HG02943 (cell line): ENCODE measurements around the gene TANC1.
A peak's percentile ranks its signal among the peaks of the same experiment; 100 is the strongest.

Experiments
- ATAC-seq: cut with Tn5 transposase; IDR thresholded peaks from one replicate; pipeline ENCODE4 v1.9.1; 2021; ENCODE audit warnings: mild to moderate bottlenecking, low read depth, moderate library complexity; ENCODE audit not compliant: unreplicated experiment

The TANC1 gene

DNA sequence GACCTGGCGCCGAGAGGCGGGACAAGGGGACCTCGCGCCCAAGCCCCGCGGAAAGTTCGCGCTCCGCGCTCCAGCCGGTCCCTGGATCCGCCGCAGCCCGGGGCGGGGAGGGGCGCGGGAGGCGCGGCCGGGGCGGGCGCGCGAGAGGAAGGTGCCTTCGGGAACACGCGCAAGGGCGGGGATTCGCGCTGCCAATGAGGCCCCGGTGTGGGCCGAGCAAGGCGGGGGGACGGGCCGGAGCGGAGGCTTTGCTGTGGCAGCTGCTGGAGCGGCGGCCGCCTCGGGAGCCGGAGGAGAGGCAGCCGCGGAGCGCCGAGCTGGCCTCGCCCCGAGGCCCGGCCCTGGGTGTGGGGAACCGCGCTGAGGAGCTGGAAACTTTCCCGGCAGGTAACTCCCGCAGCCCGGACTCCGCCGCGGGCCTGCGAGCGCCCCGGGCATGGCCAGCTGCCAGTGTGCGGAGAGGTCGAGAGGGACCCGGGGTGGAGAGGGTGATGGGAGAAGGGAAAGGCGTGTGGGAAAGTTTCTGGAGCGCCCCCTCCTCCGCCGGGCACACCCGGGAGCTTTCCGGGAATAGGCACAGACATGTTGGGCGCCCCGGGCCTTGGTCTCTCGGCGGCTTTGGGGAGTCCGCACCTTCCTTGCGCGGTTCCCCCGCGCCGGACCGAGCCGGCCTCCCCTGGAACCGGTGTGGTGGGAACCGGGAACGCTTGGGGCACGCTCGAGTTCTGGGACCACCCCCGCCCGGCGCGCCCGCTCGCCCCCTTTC is at the start of gene TANC1:
Gene TANC1 (plus strand): TSS at position 245 of the 766 bp plus-strand sequence. CDS start 97,271 bp downstream, outside the sequence.
- ATAC-seq, result peak; percentile 87

DNA sequence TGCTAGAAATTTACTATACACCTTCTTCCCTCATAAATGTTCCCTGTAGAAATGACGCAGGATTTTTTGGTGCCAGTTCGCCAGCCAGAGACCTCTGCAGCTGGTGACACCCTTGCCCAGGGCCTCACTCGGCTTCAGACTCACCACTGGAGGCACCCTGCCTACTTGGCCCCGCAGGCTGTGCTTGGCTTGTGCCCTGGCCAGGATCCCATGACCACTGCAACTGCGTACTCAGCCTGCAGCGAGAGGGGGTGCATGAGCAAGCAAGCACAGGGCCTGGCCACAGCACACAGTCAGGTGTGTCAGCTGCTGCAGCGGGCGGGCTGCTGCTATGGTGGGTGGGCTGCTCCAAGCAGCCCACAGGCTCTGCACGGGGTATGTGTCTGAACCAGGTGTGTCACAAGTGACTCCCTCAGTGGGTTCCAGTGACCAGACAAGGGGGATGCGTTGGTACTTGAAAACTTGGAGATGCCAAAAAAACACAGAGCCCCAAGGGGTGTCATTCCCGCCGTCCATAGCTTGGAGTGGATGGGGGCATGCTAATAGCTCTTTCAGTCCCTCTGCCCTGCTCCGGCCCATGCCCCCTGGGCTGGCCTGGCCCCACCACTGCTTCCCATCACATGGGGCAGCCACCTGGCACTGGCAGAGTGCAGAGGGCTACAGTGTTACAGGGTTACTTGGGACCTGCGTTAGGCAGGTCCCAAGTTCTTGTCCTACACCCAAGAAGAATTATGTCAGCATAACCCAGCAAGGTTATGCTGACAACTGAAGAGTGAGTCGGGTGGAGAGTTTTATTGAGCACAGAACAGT is 46.6 kb upstream of the TANC1 start:
- ATAC-seq, result no peak

DNA sequence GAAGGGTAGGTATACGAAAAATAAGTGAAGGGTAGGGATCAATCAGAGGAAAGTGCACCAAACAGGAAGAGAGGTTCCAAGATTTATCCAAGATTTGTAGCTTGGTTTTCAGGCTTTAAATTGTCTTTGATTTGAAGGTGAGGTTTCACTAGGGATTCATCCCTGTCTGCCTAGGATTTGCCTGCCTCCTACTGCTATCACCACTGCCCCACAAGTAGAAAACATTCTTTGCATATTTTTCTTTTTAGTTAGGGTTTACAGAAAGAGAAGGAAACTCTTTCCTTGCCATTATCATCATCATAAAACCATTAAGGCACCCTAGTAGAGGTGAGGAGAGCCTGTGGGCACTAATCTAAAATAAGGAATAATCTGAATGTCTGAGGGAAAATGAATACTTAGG is 45.8 kb upstream of the TANC1 start:
- no peak for ATAC-seq

GRCh38 chr2:158923180-158923594 is 45.3 kb upstream of the TANC1 start:
- ATAC-seq, result no peak

DNA sequence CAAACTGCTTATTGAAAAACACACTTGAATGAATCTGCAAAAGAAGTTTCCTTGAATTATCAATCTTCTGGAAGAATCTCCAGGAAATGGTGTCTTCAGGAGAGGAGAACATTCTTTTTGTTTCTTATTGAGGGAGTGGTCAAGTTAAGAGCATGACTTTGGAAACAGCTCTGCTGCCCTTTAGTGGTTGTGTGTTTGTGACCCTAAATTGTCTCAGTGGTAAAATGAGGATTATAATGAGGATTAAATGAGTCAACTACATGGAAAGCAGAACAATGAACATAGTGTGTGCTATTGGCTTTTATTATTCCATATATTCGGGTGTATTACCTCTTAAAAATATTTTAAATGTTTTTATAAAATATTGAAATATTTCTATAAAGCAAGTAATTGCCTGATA is 44.8 kb upstream of the TANC1 start:
- no peak for ATAC-seq

GRCh38 chr2:158926478-158926948 is 41.9 kb upstream of the TANC1 start:
- ATAC-seq, result no peak

DNA sequence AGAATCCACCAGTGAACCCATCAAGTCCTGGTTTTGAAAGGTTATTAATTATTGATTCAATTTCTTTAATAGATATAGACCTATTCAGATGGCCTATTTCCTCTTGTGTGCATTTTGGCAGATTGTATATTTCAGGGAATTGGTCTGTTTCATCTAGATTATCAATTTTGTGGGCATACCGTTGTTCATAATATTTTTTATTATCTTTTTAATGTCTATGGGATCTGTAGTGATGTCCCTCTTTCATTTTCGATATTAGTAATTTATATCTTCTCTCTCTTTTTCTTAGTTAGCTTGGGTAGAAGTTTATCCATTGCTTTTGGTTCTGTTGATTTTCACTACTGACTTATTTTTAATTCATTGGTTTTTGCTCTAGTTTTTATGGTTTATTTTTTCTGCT is 39.9 kb upstream of the TANC1 start:
- no peak for ATAC-seq

DNA sequence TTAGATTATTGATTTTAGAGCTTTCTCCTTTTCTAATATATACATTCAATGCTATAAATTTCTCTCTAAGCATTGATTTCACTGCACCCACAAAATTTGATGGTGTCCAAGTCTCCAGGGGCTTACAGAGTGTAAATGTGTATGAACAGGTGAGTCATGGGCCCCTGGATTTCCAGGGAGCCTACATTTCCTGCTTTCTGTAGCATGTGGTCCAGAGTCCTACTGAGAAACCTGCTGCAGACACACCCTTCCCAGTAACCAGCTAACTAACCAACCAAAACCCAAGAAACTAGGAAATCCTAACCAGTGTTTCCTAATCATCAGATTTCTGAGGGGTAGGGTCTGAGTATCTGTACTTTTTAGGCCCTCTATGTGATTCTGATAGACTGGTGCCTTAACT is 39.5 kb upstream of the TANC1 start:
- no peak for ATAC-seq

DNA sequence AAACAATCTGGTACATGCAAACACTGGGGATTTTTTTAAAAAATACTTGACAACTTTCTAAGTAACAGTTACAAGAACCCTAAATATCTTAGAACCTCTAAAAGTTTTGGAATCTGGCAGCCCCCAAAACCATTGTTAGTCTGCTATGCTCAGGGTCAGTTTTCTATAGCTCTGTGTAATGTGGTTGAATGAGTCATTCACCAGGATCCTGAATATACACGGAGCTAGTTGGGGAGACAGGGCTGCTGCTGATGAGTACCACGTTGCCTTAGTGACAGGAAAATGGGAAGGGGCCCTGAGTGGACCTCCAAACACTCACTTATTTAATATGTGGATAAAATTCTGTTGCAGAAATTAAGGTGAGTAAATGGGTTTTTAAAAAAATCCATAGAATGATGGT is 36.9 kb upstream of the TANC1 start:
- ATAC-seq, result no peak

- no peak for ATAC-seq
Measured at GRCh38 chr2:158932131-158932645, 36.3 kb upstream of the TANC1 start.

DNA sequence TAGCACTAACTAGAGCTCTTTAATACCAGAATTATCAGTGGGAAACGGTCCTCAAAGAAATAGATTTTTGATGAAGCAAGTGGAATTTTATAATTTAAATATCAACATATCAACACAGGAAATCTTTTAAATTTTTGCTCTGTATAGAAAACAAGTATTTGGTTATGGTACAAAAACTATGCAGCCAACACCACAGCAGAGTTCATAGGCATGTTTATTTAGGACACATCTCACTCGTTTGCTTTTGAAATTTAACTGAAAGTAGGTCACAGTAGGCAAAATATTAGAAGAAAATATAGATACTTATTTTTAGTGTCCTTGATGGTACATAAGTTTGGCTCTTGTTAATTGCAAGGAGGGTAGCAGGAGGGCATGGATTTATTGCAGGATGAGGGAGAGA is 34.3 kb upstream of the TANC1 start:
- ATAC-seq, result no peak

GRCh38 chr2:158935617-158936016 is 32.8 kb upstream of the TANC1 start:
- no peak for ATAC-seq

GRCh38 chr2:158936978-158937377 is 31.5 kb upstream of the TANC1 start:
- ATAC-seq, result no peak

DNA sequence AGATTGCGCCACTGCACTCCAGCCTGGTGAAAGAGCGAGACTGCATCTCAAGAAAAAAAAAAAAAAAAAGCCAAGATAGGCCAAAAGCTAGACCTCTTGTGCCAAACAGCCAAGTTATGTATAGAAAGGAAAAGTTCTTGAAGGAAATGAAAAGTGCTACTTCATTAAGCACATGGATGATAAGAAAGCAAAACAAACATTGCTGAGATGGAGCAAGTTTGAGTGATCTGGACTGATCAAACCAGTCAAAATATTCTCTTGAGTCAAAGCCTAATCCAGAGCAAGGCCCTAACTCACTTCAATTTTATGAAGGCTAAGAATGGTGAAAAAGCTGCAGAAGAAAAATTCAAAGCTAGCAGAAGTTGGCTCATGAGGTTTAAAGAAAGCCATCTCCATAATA is 28.1 kb upstream of the TANC1 start:
- ATAC-seq, result no peak

DNA sequence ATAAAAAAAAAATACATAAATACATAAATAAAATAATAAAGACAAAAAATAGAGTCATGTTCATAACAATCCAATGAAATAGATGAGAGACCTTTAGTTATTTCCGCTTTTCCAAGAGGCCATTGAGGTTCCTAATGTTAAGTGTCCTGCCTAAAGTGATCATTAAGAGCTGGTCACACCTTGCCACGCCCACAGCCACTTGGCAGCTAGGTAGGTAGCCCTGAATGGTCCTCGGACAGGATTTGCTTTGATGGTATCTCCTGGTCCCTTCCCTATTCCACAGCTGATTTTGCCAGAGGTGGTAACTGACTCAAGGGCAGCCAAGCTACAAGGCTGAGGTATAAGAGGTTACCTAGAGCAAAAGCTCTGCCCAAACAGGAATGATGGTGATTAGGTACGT is 24.5 kb upstream of the TANC1 start:
- ATAC-seq, result no peak

- no peak for ATAC-seq
Measured at GRCh38 chr2:158948964-158949699, 19.3 kb upstream of the TANC1 start.

GRCh38 chr2:158953454-158953853 is 15.0 kb upstream of the TANC1 start:
- peak; percentile 29 for ATAC-seq

- peak; percentile 89 for ATAC-seq
Measured at GRCh38 chr2:158953926-158954763, 14.3 kb upstream of the TANC1 start.

DNA sequence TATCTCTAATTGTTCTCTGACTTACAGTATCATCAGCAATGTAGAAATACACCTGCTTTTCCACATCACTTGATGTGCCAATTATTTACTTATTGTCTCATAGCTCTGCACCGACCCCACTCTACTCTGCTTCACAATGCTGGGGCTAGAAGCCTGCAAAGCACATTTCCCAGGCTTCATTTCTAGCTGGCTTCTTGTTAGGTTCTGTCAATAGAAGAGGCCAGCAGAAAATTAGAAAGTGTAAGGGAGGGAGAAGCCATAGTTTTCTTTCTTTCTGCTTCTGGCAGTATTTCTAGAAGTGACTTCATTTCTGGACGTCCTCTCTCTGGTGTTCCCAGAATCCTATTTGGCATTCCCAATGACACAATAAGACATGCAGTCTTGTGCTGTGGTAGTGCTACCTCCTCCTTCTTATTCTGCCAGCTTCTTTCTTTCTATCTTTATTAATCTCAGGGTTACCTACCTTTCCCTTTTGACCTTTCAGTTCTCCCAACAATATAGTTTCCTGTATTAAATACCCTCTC is 12.5 kb upstream of the TANC1 start:
- ATAC-seq, result no peak

DNA sequence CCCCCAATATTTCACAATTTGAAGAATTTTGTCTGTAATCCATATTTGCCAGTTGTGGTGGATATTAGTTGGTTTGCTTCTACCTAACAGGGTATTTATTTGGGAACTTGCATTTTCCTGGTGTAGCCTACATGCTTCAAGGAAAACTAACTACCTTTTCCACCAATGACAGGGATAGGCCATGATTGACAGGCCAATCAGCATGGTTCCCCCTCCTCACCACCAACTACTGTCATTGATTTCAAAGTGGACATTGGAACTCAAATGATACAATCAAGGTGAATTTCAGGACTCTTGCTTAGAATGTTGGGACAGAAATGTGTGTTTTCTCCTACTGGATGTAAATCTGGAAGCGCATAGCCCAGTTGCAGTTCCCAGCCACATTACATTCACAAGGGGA is 10.1 kb upstream of the TANC1 start:
- ATAC-seq, result no peak
